LNCaP clone FGC (cell line): ENCODE measurements around the gene NIPAL4.

Experiments used
- DNase-seq: peaks from one replicate; pipeline ENCODE4 v3.0.0-alpha.2; 2011; ENCODE audit warnings: low read depth
- H3K4me3 ChIP-seq: 2 replicates; pipeline ENCODE4 v1.5.1; 2011; ENCODE audit warnings: mild to moderate bottlenecking, low read depth, low read length, control low read depth
- CTCF ChIP-seq: IDR thresholded peaks from 2 replicates; pipeline ENCODE4 v1.5.1; 2012; ENCODE audit warnings: mild to moderate bottlenecking; ENCODE audit not compliant: control insufficient read depth, insufficient read depth; ENCODE audit errors: extremely low read depth

Gene NIPAL4

GRCh38 chr5:157494178-157494832 lies 34.3 kb downstream of the NIPAL4 start:
- no peak for DNase-seq
- TF ChIP-seq CTCF = no peak

GRCh38 chr5:157496864-157497263 lies 36.9 kb downstream of the NIPAL4 start:
- no peak for TF ChIP-seq CTCF
- no peak overlapping the region for H3K4me3 ChIP-seq
- DNase-seq = no peak

More at GRCh38 chr5:157494178-157494832, 34.3 kb downstream of the NIPAL4 start:
- no peak overlapping the region for H3K4me3 ChIP-seq

- no peak for DNase-seq
- no peak for TF ChIP-seq CTCF
- H3K4me3 ChIP-seq = no peak overlapping the region
Observed at GRCh38 chr5:157497875-157498611, 38.0 kb downstream of the NIPAL4 start.

GRCh38 chr5:157502143-157502647 lies 42.2 kb downstream of the NIPAL4 start:
- no peak overlapping the region for H3K4me3 ChIP-seq
- no peak for TF ChIP-seq CTCF
- no peak for DNase-seq

- no peak for DNase-seq
- H3K4me3 ChIP-seq = no peak overlapping the region
- no peak for TF ChIP-seq CTCF
Observed at GRCh38 chr5:157504053-157504452, 44.0 kb downstream of the NIPAL4 start.

GRCh38 chr5:157505496-157505895 lies 45.5 kb downstream of the NIPAL4 start:
- DNase-seq = no peak
- no peak overlapping the region for H3K4me3 ChIP-seq
- no peak for TF ChIP-seq CTCF
